Tongue (tissue), 2 donors: ENCODE data around the gene FBRSL1. TPM values are rescaled to one million over a fixed set of nuclear protein-coding genes. Genes with fewer than 3 reads are reported as not detected.
A peak's percentile ranks its signal among the peaks of the same experiment; 100 is the strongest.

ENCODE experiments used
- DNase-seq: peaks from one replicate; pipeline ENCODE4 v3.0.0-alpha.2; 2015
- total RNA-seq: library from RNA; depleted of rRNA; stranded (reverse); fragments of >200 nt; gene quantifications from one replicate; pipeline ENCODE4 v1.2.3, GENCODE V29; 2014

The FBRSL1 gene
- total RNA-seq, 1 donor from 2014 or later = 10.2 TPM

GRCh38 chr12:132542661-132543060, 52.7 kb downstream of the FBRSL1 start:
- DNase-seq = no peak

DNA sequence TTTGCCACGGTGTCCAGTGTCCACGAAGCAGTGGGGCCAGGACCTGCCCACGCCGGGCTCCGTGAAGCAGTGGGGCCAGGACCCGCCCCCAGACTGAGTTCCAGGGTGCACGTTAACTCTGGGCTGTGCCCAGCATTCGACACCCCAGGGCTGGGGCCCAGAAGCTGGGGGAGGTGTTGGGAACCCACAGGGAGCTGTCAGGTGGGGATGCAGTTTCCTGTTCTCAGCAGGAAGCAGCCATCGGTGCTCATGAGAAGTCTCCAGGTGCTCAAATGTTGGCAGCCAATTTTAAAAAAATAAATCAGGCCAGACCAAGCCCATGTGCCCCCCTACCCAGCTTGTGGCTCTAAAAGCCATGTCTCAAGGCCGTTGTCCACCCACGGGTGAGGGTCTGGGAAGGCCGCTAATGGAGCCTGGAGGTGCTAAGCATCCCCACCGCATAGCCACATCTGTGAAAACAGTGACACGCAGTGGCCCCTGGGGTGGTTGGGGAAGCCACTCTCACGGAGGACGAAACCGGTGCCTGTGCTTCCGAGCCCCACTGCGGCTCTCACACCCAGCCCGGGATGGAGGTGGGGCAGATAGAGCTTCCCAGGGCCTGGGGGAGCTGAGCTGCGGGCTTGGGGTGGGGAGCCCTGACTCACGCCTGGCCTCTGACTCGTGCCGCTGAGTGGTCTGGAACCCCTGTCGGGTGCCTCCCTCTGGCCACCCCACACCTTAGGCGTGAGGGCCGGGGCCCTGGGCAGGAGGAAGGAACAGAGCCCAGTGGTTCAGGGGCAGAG, 53.5 kb downstream of the FBRSL1 start:
- no peak for DNase-seq

DNA sequence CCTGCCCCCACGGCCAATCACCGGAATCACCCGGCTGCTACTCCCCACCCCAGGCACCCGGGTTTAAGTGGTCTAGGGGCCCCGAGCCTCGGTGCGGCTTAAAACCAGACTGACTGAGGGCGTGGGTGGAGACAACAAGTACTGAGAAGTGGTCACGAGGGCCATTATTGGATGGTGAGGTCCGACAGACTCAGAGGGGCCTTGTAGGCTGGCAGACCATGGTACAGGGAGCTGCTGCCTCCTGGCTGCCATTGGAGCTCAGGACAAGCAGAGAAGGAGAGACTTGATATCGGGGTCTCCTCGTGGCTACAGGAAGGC, 54.1 kb downstream of the FBRSL1 start:
- no peak for DNase-seq

GRCh38 chr12:132544498-132544897, 54.5 kb downstream of the FBRSL1 start:
- no peak for DNase-seq

GRCh38 chr12:132545164-132545953, 55.4 kb downstream of the FBRSL1 start:
- no peak for DNase-seq

DNA sequence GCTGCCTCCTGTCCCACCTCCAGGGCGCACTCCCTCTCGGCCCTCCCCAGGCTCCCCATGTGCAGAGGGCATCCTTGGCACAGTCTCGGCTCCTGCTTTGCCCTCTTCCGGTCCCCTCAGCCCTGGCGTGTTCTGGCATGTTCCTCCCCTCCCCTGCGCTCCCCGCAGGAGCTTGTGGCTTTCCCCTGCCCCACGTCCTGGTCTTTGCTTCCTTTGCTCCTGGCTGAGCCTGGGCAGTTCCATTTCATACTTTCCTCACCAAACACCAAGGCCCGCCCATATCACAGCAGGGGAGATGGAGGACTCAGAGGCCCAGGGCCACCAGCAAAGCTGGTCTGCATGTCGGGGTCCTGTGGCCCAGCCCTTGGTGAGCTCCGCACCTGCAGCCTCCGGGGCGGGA, 56.0 kb downstream of the FBRSL1 start:
- DNase-seq = no peak

DNA sequence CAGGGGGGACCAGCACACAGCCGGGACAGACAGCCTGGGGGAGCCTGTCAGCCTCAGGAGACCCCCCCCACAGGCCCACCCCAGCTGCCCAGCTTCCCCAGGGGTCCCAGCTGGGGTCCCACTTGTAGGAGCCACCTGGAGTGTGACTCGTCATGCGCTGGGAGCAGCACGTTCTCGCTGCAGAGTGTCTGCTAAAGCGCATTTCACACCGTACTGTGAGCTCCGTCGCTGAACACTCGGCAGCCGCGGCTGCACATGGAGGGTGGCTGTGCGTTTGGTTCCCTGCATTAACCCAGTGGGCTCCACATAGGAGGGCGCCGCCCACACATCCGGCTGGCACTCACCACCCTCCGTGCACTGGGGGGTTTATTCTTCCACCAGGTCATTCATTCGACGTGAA, 56.7 kb downstream of the FBRSL1 start:
- peak; percentile 48 for DNase-seq

DNA sequence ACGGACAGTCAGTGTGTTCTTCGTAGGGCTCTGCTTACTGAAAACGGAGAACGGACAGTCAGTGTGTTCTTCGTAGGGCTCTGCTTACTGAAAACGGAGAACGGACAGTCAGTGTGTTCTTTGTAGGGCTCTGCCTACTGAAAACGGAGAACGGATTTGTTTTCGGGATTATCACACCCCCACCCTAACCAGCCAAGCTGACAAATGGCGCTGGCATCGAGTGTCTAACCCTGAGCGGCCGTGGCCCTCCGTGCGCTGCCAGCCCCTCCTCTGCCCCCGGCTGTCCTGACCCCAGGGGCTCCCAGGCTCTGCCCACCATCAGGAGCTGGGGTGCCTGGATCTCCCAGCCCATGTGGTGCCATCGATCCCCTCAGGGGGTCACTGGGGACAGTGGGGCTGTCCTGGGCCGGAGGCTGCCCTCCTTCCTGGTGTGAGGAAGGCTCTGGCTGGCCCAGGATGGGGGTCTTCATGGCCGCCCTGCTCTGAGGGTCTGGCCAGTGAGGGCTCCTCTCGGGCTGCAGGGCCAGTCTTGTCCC, 57.3 kb downstream of the FBRSL1 start:
- DNase-seq = peak; percentile 58

DNA sequence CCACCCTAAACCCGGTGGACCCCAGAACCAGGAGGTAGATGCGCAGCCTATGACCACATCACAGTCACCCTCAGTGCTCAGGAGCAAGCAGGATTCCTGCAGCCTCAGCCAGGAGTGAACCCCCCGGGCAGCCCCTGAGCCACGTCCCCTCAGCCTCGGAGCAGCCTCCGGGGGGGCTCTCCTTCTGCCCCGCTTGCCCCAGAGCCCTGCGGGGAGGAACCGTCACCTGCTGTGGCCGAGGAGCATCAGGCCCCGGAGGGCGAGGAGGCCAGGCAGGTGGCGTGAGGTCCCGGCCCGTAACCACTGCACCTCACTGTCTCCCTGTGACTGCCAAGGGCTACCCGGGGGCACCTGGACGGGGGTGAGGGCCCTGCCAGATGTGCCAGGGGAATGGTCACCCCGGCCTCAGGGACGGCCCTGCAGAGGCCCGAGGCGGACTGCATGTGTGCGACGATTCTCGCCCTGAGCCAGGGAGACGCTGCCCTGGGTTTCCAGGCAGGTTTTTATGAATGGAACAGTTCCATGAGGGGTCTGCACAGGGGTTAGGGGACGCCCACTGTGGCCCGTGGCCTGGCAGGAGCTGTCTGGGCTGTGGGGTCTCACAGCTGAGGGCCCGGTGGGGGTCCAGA, 58.6 kb downstream of the FBRSL1 start:
- DNase-seq = no peak

DNA sequence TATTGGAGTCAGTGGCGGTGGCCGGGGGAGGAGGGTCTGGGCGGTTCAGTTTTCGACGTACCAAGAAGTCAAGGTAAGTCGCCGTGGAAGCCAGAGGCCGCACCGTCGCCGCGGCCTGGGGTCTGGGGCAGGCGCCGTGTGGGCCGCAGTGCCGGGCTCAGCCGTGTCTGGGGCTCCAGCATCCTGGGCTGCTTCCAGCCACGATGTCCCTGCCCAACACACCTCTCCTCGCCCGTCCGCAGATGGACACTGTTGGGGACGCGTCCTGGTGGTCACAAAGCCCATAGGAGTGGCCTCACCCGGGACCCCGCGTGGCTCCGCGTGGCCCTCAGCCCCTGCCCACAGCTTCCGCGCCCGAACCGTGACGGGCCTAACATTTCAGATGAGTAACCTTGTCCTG, 59.1 kb downstream of the FBRSL1 start:
- DNase-seq = no peak

- peak; percentile 27 for DNase-seq
Observed at GRCh38 chr12:132550014-132550802, 60.3 kb downstream of the FBRSL1 start.

GRCh38 chr12:132550830-132551640, 61.1 kb downstream of the FBRSL1 start:
- DNase-seq = no peak

DNA sequence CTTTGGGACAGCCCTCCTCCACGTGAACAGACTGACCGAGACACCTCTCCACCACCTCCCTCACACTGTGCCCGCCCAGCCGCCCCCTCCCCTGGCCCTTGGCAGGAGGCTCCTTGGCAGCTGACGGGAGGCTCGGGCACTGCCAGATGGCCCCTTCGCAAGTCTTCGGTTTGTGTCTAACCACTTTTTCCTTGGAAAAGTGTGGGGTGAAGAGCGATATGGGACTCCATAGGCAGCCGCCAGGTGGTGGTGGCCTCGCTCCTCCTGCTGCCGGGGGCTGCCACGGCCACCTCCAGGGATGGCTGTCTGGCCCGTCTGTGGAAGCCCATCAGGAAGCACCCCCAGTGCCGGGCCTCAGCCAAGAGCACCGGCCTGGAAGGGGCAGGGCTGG, 61.7 kb downstream of the FBRSL1 start:
- DNase-seq = peak; percentile 21

DNA sequence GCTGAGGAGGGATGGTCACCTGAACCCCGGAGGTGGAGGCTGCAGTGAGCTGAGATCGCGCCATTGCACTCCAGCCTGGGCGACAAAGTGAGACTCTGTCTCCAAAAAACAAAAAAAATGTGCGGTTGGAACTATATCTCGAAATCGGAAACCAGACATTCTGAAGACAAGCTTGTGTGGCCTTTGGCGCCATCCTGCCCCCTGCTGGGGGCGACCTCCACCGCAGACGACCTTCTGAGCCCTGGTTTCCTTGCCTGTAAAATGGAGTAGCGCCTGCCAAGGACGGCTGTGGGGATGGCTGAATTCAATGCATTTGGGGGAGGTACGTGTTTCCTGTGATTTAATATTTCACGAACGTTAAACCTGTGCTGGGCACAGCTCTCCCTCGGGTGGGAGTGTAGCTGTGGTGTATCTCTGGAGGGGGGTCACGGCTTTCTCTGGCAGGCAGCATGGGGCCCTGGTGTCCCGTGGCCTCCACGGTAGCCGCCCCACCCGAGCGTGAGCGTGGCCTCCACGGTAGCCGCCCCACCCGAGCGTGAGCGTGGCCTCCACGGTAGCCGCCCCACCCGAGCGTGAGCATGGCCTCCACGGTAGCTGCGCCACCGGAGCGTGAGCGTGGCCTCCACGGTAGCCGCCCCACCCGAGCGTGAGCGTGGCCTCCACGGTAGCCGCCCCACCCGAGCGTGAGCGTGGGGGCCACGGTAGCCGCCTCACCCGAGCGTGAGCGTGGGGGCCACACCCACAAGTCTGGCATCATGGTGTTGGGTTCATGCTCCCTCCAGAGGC, 65.1 kb downstream of the FBRSL1 start:
- peak; percentile 37 for DNase-seq

GRCh38 chr12:132555686-132556085, 65.7 kb downstream of the FBRSL1 start:
- no peak for DNase-seq

DNA sequence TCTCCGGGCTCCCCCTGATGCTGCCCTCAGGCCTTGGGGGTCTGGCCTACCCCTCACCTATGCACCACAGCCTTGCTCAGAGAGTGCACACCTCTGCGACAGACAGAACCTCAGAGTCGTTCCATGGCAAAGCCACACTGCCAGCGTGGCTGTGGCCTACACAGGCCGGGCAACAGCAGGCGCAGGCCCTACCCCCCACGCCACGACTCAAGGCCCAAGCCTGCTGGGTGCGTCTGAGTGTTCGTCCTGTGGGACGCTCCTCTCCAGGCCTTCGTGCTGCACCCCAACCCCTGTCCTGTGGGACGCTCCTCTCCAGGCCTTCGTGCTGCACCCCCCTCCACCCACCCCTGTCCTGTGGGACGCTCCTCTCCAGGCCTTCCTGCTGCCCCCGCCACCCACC, 66.3 kb downstream of the FBRSL1 start:
- no peak for DNase-seq

DNA sequence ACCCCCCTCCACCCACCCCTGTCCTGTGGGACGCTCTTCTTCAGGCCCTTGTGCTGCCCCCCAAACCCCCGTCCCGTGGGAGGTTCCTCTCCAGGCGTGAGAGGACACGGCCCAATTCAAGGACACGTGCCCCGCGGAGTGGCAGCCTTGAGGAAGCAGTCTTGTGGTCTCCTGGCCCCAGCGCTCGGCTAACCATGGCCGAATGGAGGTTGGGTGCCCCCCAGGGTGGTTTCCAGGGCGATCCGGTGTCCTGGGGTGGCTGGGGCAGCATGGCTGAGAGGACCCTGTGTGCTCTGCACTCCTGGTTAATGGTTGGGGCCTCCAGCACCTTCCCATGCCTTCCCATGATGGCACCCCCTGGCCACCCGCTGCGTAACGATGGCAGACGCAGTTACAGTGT, 66.8 kb downstream of the FBRSL1 start:
- DNase-seq = no peak

GRCh38 chr12:132557291-132558015, 67.5 kb downstream of the FBRSL1 start:
- no peak for DNase-seq

GRCh38 chr12:132558042-132558856, 68.3 kb downstream of the FBRSL1 start:
- DNase-seq = no peak
